Vagina (tissue), 2 donors: ENCODE measurements around the gene SLC8A2. TPM values are rescaled to one million over a fixed set of nuclear protein-coding genes. Genes with fewer than 3 reads are reported as not detected.

Experiments
- DNase-seq, 2 donors: peaks; one replicate each; pipeline ENCODE4 v3.0.0-alpha.2; 2017; ENCODE audit errors: extremely low spot score in 2 of 2
- H3K27ac ChIP-seq: fragments of 200-600 bp; sonication (generic); one replicate; pipeline ENCODE4 v1.5.1; 2019
- H3K27me3 ChIP-seq: fragments of 200-600 bp; sonication (generic); one replicate; pipeline ENCODE4 v1.5.1; 2019
- H3K36me3 ChIP-seq, 2 donors: fragments of 200-600 bp; sonication (generic); one replicate each; pipeline ENCODE4 v1.5.1; 2017 to 2019
- H3K4me1 ChIP-seq: fragments of 200-600 bp; sonication (generic); one replicate; pipeline ENCODE4 v1.5.1; 2019
- H3K4me3 ChIP-seq, 2 donors: fragments of 200-600 bp; sonication (generic); 1 replicate in 1 of 2; 2 replicates in 1 of 2; pipeline ENCODE4 v1.5.1; 2016 to 2019
- H3K9me3 ChIP-seq: fragments of 200-600 bp; sonication (generic); one replicate; pipeline ENCODE4 v1.5.1; 2019
- CTCF ChIP-seq, 3 experiments: fragments of 450-650 bp in 2 of 3; fragments of 200-600 bp in 1 of 3; sonication (generic) in 1 of 3; IDR thresholded peaks; one replicate each; pipeline ENCODE4 v1.5.1; 2017 to 2019; ENCODE audit warnings: antibody characterized with exemption in 3 of 3, mild to moderate bottlenecking in 2 of 3, moderate library complexity in 2 of 3
- POLR2A ChIP-seq, 2 donors: fragments of 450-650 bp; IDR thresholded peaks; one replicate each; pipeline ENCODE4 v1.6.1; 2017; ENCODE audit warnings: antibody characterized with exemption in 2 of 2, mild to moderate bottlenecking in 2 of 2, moderate library complexity in 2 of 2
- POLR2AphosphoS5 ChIP-seq, 2 donors: sonication (generic); formaldehyde crosslinking; IDR thresholded peaks; one replicate each; pipeline ENCODE4 v1.9.0; 2017; ENCODE audit warnings: antibody characterized with exemption in 2 of 2, mild to moderate bottlenecking in 2 of 2, low read depth in 1 of 2; ENCODE audit not compliant: insufficient read depth in 1 of 2
- intact Hi-C: fragments of 100-400 bp; cut with DNase I; formaldehyde crosslinking; loops from one replicate; pipeline ENCODE4 v1.15.1; 2023
- total RNA-seq: library from RNA; depleted of rRNA; stranded (reverse); fragments of >200 nt; gene quantifications from one replicate; pipeline ENCODE4 v1.2.3, GENCODE V29; 2016

The SLC8A2 gene
- total RNA-seq, 1 donor from 2014 or later = 0.49 TPM

DNA sequence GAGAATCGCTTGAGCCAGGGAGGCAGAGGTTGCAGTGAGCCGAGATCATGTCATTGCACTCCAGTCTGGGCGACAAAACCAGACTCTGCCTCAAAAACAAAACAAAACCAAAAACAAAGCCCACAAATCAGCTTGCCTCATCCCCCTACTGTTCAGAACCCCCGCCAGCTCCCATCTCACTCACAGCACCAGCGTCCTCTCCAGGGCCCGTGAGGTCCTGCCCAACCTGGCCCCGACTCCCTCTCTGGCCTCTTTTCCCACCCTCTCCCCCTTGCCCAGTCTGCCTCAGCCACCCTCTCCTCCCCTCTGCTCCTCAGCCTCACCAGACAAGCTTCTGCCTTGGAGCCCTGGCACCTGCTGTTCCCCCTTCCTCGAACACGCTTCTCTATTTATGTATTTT is 3.8 kb downstream of the SLC8A2 start:
- H3K27ac ChIP-seq = no peak overlapping the region
- no peak for DNase-seq
- TF ChIP-seq POLR2AphosphoS5 (IDR thresholded peaks at IDR 0.05; ENCODE audit: insufficient read depth in 1 of 2, low read depth in 1 of 2) (no peak), POLR2A (IDR thresholded peaks at IDR 0.05) (no peak), CTCF (IDR thresholded peaks at IDR 0.05) (no peak)
- H3K27me3 ChIP-seq = no peaks in the 10 kb centered on the region
- H3K4me3 ChIP-seq = no peak overlapping the region
- peaks cover 14% of the 10 kb centered on the region for H3K4me1 ChIP-seq
- intact Hi-C loops = no loop called here
- no peaks in the 10 kb centered on the region for H3K9me3 ChIP-seq
- H3K36me3 ChIP-seq = no peaks in the 10 kb centered on the region

DNA sequence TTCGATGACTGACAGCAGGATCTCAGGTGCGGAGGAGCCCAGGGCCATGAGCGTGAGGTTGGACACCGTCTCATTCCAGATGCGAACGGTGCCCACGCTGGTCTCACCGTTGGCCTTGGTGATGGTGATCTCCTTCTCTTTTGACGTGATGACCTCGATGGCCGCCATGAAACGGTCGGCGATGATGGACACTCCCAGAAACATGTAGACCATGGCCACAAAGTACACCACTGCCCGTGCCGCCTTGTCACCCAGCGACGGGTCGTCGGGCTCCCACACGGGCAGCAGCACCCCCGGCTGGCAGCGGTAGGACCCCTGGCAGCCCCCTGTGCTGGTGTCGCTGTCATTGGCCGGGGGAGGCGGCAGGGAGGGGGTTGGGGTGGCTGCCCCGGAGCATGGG is 5.7 kb downstream of the SLC8A2 start:
- no peaks in the 10 kb centered on the region for H3K9me3 ChIP-seq
- H3K4me3 ChIP-seq = no peak overlapping the region
- TF ChIP-seq CTCF (IDR thresholded peaks at IDR 0.05) (no peak), POLR2AphosphoS5 (IDR thresholded peaks at IDR 0.05; ENCODE audit: insufficient read depth in 1 of 2, low read depth in 1 of 2) (no peak), POLR2A (IDR thresholded peaks at IDR 0.05) (no peak)
- no peaks in the 10 kb centered on the region for H3K36me3 ChIP-seq
- no peaks in the 10 kb centered on the region for H3K4me1 ChIP-seq
- intact Hi-C loops = no loop called here
- H3K27ac ChIP-seq = no peak overlapping the region
- no peaks in the 10 kb centered on the region for H3K27me3 ChIP-seq
- no peak for DNase-seq

GRCh38 chr19:47464675-47465419 is 6.8 kb downstream of the SLC8A2 start:
- Histone ChIP-seq H3K36me3 (no peaks in the 10 kb centered on the region), H3K9me3 (no peaks in the 10 kb centered on the region), H3K27me3 (no peaks in the 10 kb centered on the region), H3K27ac (no peak overlapping the region), H3K4me3 (no peak overlapping the region), H3K4me1 (no peaks in the 10 kb centered on the region)
- TF ChIP-seq POLR2A (IDR thresholded peaks at IDR 0.05) = no peak
- TF ChIP-seq POLR2AphosphoS5 (IDR thresholded peaks at IDR 0.05; ENCODE audit: insufficient read depth in 1 of 2, low read depth in 1 of 2) = no peak
- no peak for TF ChIP-seq CTCF (IDR thresholded peaks at IDR 0.05)
- no peak for DNase-seq
- intact Hi-C loops = no loop called here

GRCh38 chr19:47461876-47462275 is 9.8 kb downstream of the SLC8A2 start:
- Histone ChIP-seq H3K9me3 (no peaks in the 10 kb centered on the region), H3K27me3 (peaks cover 4% of the 10 kb centered on the region), H3K27ac (no peak overlapping the region), H3K36me3 (no peaks in the 10 kb centered on the region), H3K4me1 (peaks cover 6% of the 10 kb centered on the region), H3K4me3 (no peak overlapping the region)
- DNase-seq = no peak
- TF ChIP-seq POLR2A (IDR thresholded peaks at IDR 0.05) (no peak), CTCF (IDR thresholded peaks at IDR 0.05) (no peak), POLR2AphosphoS5 (IDR thresholded peaks at IDR 0.05; ENCODE audit: insufficient read depth in 1 of 2, low read depth in 1 of 2) (no peak)
- intact Hi-C loops = no loop called here

GRCh38 chr19:47459477-47459876 is 12.2 kb downstream of the SLC8A2 start:
- Histone ChIP-seq H3K9me3 (peaks cover 10% of the 10 kb centered on the region), H3K27ac (no peak overlapping the region), H3K36me3 (no peaks in the 10 kb centered on the region), H3K27me3 (peaks cover 10% of the 10 kb centered on the region), H3K4me3 (no peak overlapping the region), H3K4me1 (peaks cover 8% of the 10 kb centered on the region)
- no peak for DNase-seq
- TF ChIP-seq CTCF (IDR thresholded peaks at IDR 0.05) (no peak), POLR2AphosphoS5 (IDR thresholded peaks at IDR 0.05; ENCODE audit: insufficient read depth in 1 of 2, low read depth in 1 of 2) (no peak)
- intact Hi-C loops = no loop called here
